T47D (cell line): ENCODE data around the gene BUB1B.
"Not testable (repeated sequence)": the region's sequence is repeated elsewhere in the genome, so short reads cannot be mapped to it uniquely, and the experiment has no call there.

ENCODE experiments used
- DNase-seq, 2 experiments: peaks; one replicate each; pipeline versions ENCODE4 v3.0.0 to v3.0.0-alpha.2; 2011 to 2012; ENCODE audit warnings: low read depth in 1 of 2, low spot score in 1 of 2
- JUND ChIP-seq: IDR thresholded peaks from 2 replicates; pipeline ENCODE4 v1.6.1; 2012; ENCODE audit warnings: low read depth
- in situ Hi-C: cut with HindIII; loops from 2 replicates; pipeline ENCODE4 v1.10.0; 2016; ENCODE audit warnings: low sequenced_read_pairs, low pct_unique_long_range_greater_than_20kb

The BUB1B gene

DNA sequence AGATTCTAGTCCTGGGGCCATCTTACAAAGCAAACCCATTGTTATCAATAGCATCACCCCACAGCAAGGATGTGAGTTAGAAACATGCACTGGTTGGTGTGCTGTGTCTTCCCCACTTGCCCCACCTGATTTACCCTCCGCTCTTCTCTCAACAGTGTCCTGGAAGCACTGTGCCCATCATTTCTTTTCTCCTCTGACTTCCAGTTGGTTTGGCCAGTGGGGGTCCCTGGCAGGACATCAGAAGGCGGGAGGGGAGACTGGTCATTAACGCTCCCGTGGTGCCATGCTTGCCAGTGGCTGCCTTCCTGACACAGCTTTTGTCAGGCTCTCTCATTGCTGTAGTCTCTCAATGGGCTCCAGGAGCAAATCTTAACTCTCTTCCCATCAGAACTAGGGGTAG lies 11.5 kb upstream of the BUB1B start:
- no peak for DNase-seq
- no peak for TF ChIP-seq JUND
- in situ Hi-C loops: no loop called here

DNA sequence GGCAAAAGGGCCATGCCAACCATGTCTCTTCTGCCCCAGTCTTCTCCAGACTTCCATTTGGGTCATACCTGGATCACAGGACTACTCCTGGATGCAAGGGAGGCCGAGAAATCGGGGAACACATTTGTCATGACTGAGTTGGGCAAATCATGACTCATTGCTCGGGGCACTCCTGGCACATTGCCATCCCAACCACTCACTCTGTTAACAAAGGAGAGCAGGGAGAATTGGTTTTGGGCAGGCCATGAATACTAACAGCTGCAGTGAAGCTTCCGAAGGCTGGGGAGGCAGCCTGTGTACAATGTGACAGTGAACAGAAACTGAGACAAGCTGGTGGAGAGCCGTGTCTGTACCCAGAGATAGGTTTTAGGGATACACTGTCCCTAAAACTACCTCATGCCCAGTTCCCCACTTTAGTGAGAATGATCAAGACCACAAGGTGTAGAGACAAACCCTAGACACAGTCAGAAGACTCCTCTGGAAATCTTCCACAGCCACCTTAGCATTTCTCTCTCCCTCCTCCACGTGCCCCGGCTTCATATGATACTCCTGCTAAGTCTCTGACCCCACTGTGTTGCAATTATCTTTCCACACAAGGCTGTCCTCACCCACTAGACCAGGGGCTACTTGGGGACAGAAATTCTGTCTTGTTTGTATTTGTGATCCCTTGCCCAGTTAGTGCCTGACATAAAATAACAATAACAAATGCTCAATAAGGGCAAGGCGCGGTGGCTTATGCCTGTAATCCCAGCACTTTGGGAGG lies 10.5 kb upstream of the BUB1B start:
- peak in 1 of 2 experiments; percentile 72 for DNase-seq
- in situ Hi-C loops: no loop called here
- no peak for TF ChIP-seq JUND

DNA sequence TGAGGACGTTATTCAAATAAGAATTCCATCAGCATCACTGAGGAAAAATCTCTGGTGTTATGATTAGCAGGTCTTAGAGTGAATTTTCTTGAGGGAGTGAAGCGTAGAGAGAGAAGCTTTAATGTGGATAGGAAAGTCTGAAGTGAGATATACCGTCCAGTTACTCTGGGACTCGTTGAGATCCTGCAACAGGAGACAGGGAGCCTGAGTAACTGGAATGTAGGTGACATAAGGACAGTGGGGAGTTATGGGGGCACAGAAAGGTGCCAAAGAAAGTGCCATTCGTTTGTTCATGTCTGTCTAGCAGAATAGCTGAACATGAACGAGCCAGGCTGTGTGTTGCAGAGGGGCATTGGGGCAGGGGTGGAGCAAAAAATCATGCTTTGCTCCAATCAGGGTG lies 9.4 kb upstream of the BUB1B start:
- no peak for TF ChIP-seq JUND
- no peak for DNase-seq
- in situ Hi-C loops: no loop called here

DNA sequence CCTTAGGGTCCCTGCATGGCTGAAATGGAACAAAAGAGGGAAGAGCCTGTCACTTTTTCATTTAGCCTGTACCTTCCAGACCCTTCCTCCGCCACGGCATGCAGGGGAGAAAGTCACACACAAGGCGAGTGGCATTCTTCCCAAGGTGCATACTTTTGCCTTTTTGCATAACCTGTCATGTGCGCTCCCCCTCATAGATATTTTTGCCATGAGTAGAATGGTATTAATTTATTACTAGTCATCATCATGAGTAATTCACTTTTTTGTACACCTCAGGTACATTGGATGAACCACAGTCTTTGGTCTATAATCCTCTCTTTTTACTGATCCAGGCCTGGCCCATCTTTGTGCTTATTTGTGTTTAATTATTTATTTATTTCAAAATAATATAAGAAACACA lies 8.9 kb upstream of the BUB1B start:
- DNase-seq: no peak
- no peak for TF ChIP-seq JUND
- in situ Hi-C loops: no loop called here

DNA sequence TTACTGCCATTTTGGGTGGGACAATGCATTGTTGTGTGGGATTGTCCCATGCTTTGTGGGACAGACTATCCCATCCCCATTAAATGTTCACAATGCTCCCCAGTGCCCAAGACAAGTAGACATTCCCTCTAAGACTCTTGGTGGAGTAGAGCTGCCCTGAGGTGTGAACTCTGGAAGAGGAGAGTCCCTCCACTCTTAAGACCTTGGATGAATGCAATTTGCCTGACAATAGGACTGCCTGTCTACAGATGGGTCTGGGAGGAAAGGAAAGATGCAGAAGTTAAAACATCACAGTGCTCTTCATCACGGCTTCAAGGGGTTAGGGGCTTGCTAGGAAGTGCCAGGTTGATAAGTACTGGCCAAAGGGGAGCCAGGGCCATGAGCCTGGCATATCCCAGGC lies 6.0 kb upstream of the BUB1B start:
- in situ Hi-C loops, DNase-seq: not testable (repeated sequence)

DNA sequence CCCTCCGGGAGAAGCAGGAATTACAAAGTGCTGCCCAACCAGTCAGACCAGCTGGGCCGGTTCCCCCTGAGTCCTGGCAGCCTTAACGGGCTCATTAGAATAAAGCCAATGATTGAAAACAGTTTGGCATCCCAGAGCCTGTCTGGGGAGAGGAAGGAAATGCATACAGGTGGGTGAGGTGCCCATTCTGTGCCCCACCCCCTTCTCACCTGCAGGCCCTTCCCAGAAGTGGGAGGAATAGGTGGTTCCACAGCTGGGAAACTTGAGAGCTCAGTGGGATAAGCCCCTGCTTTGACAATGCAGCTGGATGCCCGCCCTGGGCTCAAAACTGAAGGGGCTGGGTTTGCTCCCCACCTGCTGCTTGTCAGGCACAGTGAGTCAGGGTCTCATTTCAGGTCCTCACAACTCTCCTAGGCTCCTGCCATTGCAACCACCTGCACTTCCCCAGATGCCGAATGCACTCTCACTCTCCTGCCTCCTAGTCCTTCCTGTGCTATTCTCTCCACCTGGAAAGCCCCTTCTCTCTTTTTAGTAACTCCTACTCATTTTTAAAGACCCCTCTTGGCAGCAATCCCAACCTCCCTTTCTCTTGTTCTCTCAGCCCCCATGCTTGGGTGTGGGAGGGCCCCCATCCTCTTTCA lies 5.5 kb upstream of the BUB1B start:
- in situ Hi-C loops: no loop called here

DNA sequence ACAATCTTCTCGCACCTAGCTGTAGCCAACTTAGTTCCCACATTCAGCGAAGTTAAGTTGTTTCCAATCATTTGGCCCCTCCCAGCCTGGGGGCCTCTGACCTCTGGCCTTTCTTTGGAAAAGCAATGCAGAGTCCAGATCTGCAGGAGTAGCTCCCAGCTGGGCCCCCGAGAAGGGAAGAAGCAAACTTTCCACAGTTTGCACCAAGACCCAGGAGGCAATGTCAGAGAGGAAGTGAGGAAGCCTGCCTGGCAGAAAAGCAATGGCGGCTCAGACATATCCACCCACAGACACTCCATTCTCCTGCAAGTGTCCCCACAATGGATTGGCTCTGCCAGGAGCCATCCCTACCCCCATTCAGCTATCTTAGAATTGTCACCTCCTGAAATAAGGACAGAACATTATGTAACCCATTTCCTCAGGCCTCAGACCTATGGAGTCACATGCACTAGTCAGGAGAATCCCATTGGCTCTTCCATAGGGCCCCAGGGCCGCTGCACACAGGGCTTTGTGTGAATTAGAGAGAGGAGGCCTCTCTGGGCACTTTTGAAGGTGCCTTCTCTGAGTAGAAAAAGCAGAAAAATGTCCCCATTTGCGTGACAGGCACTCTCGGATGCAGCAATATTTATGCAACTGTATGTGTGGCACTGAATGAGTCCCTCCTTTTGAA lies 3.0 kb upstream of the BUB1B start:
- no peak for TF ChIP-seq JUND

More for the DNA sequence above, 5.5 kb upstream of the BUB1B start:
- DNase-seq: peak; percentile 25 to 85
- TF ChIP-seq JUND: no peak

DNA sequence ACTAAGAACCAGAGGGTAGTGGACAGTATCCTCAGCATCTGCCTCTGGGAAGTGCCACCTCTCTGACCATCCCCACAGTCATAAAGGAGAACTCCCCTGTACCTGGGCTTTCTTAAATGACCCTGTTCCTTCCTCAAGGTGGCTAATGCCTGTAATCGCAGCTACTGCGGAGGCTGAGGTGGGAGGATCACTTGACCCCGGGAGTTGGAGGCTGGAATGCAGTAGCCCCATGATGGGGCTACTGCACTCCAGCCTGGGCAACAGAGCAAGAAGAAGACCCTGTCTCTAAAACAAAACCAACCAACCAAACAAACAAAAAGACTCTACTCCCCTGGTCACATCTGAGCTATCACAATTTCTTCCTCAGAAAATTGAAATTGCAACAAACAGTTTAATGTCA lies 848 bp upstream of the BUB1B start:
- DNase-seq: no peak
- no peak for TF ChIP-seq JUND
- in situ Hi-C loops: no loop called here

More for the DNA sequence above, 3.0 kb upstream of the BUB1B start:
- no peak for DNase-seq
- in situ Hi-C loops: no loop called here

DNA sequence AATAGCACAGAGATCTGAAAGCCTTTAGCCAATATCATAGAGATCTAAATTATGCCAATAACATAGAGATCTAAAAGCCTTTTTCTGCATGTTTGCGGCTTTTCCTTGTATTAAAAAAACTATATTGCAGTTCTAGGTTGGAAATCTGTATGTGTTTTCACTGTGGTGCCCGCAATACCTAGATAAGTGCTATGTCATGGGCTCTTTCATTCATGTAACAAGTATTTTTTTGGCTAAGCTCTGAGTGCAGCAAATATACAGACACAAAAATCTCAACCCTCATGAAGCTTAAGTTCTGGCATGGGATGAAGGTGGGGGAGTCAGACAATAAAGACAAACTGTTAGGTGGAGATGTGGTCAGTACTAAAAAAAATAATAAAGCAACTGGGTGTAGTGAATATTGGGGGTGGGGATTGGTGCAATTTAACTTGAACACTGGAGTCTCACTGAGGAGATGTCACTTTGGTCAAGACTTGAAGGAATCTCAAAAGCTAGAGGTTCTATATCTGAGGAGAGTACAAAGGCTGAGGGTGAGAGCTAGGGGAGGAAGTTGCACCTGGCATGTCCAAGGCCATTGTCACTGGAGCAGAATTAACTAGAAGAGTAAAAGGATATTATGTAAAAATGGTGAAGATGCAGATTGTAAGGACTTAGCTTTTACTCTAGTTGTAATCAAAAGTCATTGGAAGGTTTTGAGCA lies 973 bp downstream of the BUB1B start:
- no peak for TF ChIP-seq JUND
- in situ Hi-C loops: no loop called here
- no peak for DNase-seq

DNA sequence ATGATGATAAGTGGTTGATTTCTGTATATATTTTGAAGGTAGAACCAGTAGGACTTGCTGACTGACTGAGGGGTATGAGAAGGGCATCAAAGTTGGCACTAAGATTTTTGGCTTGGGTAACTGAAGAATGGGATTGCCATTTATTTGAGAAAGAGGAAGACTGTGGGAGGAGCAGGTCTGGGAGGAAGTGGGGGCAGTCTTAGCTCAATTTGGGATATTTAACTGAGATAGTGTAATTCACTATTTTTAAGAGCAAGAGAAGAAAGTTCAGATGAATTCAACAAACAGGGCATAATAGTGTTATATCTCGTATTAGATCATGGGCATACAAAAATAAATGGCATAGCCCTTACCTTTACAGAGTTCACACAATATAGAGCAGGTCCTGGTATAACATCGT lies 1.7 kb downstream of the BUB1B start:
- no peak for DNase-seq
- TF ChIP-seq JUND: no peak
- in situ Hi-C loops: no loop called here

DNA sequence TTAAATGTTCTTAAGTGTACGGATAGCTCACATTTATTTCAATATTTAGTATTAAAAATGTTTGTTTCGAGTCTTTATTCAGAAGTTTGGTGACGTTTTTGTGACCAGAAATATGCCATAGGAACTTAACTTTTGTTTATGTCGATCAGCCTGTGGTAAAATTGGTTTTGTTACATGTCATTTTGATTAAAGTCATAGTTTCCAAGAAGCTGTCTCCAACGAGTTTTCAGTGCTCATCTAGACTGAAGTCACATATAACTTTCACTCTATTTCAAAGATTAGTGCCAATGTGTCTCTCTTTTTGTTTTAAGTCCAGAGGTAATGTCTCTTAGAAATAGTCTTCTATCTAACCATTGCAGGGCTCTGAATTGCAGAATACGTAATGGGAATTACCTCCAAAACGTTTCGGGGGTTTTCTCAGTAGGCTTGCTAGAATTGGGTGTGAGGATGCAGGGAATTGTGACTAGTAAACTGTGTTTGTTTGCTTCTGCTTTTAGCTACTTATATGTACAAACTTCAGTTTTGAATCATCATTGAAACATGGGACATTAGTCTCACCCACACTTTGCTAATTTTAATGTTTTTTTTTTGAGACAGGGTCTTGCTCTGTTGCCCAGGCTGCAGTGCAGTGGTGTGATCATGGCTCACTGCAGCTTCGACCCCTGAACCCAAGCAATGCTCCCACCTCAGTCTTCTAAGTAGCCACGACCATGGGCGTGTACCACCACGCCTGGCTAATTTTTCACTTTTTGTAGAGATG lies 3.0 kb downstream of the BUB1B start:
- in situ Hi-C loops: no loop called here
- no peak for TF ChIP-seq JUND
- no peak for DNase-seq

DNA sequence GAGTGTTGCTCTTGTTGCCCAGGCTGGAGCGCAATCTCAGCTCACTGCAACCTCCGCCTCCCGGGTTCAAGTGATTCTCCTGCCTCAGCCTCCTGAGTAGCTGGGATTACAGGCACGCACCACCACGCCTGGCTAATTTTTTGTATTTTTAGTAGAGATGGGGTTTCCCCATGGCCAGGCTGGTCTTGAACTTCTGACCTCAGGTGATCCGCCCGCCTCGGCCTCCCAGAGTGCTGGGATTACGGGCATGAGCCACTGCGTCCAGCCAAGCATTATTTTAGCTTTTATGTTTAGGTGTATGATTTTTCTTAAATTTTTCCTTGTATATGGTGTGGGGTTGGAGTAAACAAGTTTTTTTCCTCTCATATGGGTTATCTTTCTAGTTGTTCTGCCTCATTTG lies 6.5 kb downstream of the BUB1B start:
- in situ Hi-C loops: not testable (repeated sequence)

More for the DNA sequence above, 6.5 kb downstream of the BUB1B start:
- not testable (repeated sequence) for DNase-seq
